ENCODE data around the gene RAB27B.

RAB27B gene, protein sequence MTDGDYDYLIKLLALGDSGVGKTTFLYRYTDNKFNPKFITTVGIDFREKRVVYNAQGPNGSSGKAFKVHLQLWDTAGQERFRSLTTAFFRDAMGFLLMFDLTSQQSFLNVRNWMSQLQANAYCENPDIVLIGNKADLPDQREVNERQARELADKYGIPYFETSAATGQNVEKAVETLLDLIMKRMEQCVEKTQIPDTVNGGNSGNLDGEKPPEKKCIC

DNA sequence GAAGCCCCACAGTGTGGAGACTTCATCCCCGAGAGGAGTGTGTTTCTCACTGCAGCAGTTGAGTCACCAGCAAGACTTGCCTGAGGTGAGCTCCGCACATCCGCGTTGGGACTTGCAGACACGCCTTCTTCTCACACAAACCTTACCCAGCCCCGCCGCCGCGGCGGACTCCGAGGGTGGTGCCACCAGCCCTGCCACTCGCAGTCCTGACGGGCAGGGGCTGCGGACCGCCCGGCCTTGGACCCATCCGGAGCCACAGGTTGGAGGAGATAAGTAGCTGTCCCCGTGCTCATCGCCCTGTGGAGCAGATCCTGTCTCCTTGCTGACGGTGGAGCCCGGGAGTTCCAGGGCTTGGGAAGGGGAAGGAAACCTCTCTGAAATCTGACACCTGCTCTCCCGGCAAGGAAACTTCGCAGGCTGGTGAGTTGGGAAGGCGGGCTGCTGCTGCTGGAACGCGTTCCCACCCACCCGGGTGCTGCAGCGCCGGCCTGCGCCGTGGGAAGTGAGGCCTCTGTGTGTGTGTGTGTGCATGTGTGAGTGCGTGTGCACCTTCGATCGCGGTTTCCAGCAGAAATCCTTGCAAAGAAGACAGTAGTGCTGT, at the start of gene RAB27B:
RAB27B (plus strand) TSS at position 197 of the 601 bp plus-strand sequence. CDS start 49,109 bp downstream, outside the sequence.
- TF ChIP-seq, protein P1, sequence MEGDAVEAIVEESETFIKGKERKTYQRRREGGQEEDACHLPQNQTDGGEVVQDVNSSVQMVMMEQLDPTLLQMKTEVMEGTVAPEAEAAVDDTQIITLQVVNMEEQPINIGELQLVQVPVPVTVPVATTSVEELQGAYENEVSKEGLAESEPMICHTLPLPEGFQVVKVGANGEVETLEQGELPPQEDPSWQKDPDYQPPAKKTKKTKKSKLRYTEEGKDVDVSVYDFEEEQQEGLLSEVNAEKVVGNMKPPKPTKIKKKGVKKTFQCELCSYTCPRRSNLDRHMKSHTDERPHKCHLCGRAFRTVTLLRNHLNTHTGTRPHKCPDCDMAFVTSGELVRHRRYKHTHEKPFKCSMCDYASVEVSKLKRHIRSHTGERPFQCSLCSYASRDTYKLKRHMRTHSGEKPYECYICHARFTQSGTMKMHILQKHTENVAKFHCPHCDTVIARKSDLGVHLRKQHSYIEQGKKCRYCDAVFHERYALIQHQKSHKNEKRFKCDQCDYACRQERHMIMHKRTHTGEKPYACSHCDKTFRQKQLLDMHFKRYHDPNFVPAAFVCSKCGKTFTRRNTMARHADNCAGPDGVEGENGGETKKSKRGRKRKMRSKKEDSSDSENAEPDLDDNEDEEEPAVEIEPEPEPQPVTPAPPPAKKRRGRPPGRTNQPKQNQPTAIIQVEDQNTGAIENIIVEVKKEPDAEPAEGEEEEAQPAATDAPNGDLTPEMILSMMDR (IDR thresholded peaks at IDR 0.05; ENCODE audit: control insufficient read depth, extremely low read depth, insufficient read depth): no peak
- peak within 1 kb of the TSS; percentile 61 for H3K4me3 ChIP-seq (ENCODE audit: low read depth, low read length)
- peak; percentile 73 for DNase-seq (ENCODE audit: low read depth)

DNA sequence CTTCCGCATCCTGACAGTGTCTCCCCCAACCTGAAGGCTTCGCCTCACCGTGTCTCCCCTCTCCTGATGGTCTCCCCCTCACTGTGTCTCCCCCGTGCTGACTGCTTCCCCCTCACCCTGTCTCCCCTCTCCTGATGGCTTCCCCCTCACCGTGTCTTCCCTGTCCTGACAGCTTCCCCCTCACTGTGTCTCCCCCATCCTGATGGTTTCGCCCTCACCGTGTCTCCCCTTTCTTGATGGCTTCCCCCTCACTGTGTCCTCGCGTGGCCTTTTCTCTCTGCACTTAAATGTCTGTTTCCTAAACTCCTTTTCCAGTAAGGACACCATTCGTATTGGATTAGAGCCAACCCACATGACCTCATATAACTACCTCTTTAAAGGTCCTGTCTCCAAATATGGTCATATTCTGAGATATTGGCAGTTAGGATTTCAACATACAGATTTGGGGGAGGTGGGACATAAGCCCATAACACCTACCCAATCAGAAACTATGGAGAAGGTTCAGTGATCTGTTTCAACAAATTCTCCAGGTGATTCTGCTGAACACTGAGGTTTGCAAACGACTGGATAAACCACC, 47.9 kb upstream of the RAB27B start:
- TF ChIP-seq, protein P1 (IDR thresholded peaks at IDR 0.05; ENCODE audit: control insufficient read depth, extremely low read depth, insufficient read depth): no peak
- no peak overlapping the region for H3K4me3 ChIP-seq (ENCODE audit: low read depth, low read length)
- no peak for DNase-seq (ENCODE audit: low read depth)

DNA sequence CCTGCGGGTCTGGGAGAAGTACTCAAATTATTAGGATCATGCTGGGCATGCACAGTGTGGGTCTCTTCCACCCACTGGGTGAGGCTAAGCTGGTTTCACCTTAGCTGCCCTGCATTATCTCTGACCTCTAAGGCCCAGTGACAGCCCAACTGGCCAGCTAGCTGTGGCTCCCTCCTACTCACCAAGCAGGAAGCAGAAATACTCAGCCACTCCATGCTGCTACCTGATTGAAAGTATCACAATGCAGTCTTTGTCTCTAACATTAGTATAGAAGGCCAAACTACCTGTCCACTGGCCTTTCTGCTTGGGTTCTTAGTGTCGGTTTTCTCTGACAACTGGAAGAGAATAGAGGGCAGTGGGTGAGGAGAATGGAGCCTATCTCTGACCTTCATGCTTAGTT, 47.3 kb upstream of the RAB27B start:
- DNase-seq (ENCODE audit: low read depth): no peak
- TF ChIP-seq, protein P1 (IDR thresholded peaks at IDR 0.05; ENCODE audit: control insufficient read depth, extremely low read depth, insufficient read depth): no peak
- H3K4me3 ChIP-seq (ENCODE audit: low read depth, low read length): no peak overlapping the region

DNA sequence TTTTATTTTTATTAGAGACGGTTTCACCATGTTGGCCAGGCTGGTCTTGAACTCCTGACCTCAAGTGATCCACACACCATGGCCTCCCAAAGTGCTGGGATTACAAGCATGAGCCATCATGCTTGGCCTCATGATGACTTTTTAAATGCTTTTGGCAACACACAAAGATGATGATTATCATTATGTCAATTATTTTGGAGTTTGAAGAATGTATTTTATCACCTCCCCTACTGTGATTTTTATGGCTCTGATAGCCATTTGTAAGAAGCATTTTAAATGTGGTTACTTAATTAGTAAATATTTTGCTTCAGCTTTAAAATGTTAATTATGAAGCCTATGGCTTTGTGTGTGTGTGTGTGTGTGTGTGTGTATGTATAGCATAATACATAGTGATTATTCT, 45.1 kb upstream of the RAB27B start:
- DNase-seq (ENCODE audit: low read depth): no peak
- TF ChIP-seq, protein P1 (IDR thresholded peaks at IDR 0.05; ENCODE audit: control insufficient read depth, extremely low read depth, insufficient read depth): no peak
- H3K4me3 ChIP-seq (ENCODE audit: low read depth, low read length): no peak overlapping the region

DNA sequence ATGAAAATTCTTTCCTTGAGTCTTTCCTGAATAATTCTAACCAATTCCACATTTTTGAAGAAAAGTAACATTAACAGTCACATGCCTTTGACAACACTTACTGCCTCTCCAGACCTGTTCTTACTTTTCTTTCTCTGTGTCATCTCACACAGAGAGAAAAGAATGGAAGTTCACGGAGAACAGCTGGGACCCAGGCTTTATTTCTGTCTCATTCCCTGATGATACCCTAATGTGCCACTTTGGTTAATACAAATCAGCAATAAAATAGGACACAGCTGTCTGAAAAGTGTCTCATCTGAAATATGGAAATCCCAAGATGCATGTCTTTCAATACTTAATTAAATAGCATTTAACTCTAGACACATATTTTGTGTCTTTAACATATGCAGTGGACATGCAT, 42.1 kb upstream of the RAB27B start:
- no peak for DNase-seq (ENCODE audit: low read depth)
- H3K4me3 ChIP-seq (ENCODE audit: low read depth, low read length): no peak overlapping the region
- TF ChIP-seq, protein P1 (IDR thresholded peaks at IDR 0.05; ENCODE audit: control insufficient read depth, extremely low read depth, insufficient read depth): no peak

DNA sequence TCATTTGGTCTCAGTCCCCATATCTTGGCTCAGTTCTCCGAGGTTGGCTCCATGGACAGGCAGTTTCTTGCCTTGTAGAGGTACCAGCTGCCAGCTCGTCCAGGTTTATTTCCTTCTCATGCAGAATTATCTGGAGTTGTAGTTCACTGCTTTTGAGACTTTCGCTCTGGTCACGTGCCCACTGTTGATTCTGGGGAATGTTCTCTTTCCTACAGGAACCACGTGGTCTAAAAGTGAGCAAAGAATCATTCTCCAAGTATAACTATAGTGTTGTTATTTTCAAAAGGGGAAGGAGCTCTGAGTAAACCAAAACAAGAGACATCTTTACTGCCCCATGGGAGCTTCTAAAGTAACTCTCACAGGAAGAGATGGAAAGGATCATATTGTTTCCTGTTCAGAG, 41.2 kb upstream of the RAB27B start:
- no peak overlapping the region for H3K4me3 ChIP-seq (ENCODE audit: low read depth, low read length)
- DNase-seq (ENCODE audit: low read depth): no peak
- TF ChIP-seq, protein P1 (IDR thresholded peaks at IDR 0.05; ENCODE audit: control insufficient read depth, extremely low read depth, insufficient read depth): no peak
